Left ventricle myocardium inferior (tissue), 1 donor: Measurements from ENCODE around the gene CAMK2A. TPM values are rescaled to one million over a fixed set of nuclear protein-coding genes. Genes with fewer than 3 reads are reported as not detected.

Experiments used
- DNase-seq: peaks from one replicate; pipeline ENCODE4 v3.0.0-alpha.2; 2020
- H3K27ac ChIP-seq: fragments of 200-600 bp; replicated peaks from 2 replicates; pipeline ENCODE4 v1.8.0; 2021
- H3K27me3 ChIP-seq: fragments of 200-600 bp; 2 replicates; pipeline ENCODE4 v1.8.0; 2021; ENCODE audit warnings: low read depth
- H3K36me3 ChIP-seq: fragments of 200-600 bp; 2 replicates; pipeline ENCODE4 v1.8.0; 2021
- H3K4me1 ChIP-seq: fragments of 200-600 bp; 2 replicates; pipeline ENCODE4 v1.8.0; 2021
- H3K4me3 ChIP-seq: fragments of 200-600 bp; 2 replicates; pipeline ENCODE4 v1.8.0; 2021; ENCODE audit warnings: mild to moderate bottlenecking, moderate library complexity
- H3K9me3 ChIP-seq: fragments of 200-600 bp; replicated peaks from 2 replicates; pipeline ENCODE4 v1.8.0; 2021
- intact Hi-C: fragments of 100-400 bp; cut with micrococcal nuclease; formaldehyde crosslinking; loops from one replicate; pipeline ENCODE4 v1.11.0; 2022
- total RNA-seq: library from RNA; stranded (reverse); fragmentation: NEBNext Ultra II Directional; extraction: Animal tissue kit (Norgen Biotek cat#: 25700); gene quantifications from one replicate; pipeline ENCODE4 v1.2.1, GENCODE V29; 2021
- TF ChIP-seq, protein P1 (sequence below): fragments of 200-600 bp; IDR thresholded peaks from 2 replicates; pipeline ENCODE4 v1.8.0; 2021; ENCODE audit warnings: antibody characterized with exemption, mild to moderate bottlenecking, borderline replicate concordance
- donor health status: DM: no; HTN: yes; CAD: no; lungs with severe emphysema.

CAMK2A gene
- total RNA-seq, 1 donor from 2014 or later, result 19.4 TPM

DNA sequence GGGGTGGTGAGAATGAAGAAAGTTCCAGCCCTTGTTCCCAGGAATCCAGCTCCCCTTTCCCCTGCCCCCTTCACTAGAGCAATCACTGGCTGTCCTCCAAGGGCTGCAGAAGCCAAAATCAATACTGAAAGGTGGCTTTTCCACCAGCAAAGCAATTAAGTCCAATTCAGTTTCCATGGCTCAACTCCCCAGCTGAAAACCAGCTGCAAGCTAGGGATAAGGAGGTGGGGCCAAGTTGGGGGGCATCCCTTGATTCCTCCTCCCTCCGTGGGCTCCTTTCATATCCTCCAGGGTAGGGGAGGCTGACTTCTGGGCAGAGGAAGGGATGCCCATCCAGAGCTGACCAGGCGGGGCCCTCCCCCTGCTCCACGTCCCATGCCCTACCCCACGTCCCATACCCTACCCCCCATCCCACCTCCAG, 22.7 kb downstream of the CAMK2A start:
- DNase-seq, result no peak
- Histone ChIP-seq H3K27ac (no peak overlapping the region), H3K4me1 (peaks cover 10% of the 10 kb centered on the region), H3K9me3 (no peaks in the 10 kb centered on the region), H3K36me3 (no peaks in the 10 kb centered on the region), H3K27me3 (no peaks in the 10 kb centered on the region), H3K4me3 (no peak overlapping the region)
- intact Hi-C loops, result no loop called here
- TF ChIP-seq, protein P1, sequence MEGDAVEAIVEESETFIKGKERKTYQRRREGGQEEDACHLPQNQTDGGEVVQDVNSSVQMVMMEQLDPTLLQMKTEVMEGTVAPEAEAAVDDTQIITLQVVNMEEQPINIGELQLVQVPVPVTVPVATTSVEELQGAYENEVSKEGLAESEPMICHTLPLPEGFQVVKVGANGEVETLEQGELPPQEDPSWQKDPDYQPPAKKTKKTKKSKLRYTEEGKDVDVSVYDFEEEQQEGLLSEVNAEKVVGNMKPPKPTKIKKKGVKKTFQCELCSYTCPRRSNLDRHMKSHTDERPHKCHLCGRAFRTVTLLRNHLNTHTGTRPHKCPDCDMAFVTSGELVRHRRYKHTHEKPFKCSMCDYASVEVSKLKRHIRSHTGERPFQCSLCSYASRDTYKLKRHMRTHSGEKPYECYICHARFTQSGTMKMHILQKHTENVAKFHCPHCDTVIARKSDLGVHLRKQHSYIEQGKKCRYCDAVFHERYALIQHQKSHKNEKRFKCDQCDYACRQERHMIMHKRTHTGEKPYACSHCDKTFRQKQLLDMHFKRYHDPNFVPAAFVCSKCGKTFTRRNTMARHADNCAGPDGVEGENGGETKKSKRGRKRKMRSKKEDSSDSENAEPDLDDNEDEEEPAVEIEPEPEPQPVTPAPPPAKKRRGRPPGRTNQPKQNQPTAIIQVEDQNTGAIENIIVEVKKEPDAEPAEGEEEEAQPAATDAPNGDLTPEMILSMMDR, result no peak

DNA sequence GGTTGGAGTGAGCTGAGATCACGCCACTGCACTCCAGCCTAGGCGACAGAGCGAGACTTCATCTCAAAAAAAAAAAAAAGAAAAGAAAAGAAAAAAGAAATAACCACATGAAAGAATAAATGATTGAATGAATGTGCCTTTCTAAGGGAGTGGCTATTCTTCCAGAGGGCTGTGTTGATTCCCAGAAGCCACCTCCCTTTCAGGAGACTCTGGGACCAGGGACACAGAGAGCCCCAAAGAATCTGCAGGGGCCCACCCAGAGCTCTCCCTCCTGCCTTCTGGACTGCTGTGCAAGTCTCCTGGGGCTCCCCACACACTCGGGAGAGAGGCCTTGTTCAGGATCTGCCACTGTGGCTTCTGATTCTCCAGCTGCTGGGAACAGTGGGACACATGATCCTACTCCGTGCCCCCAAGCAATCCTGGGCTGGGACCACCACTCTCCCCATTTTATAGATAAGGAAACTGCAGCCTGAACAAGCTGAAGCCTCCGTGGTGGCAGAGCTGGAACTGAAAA, 23.6 kb downstream of the CAMK2A start:
- no peak for DNase-seq
- Histone ChIP-seq H3K4me3 (no peak overlapping the region), H3K27ac (no peak overlapping the region), H3K27me3 (no peaks in the 10 kb centered on the region), H3K9me3 (no peaks in the 10 kb centered on the region), H3K36me3 (no peaks in the 10 kb centered on the region), H3K4me1 (peaks cover 10% of the 10 kb centered on the region)
- TF ChIP-seq, protein P1, result no peak
- intact Hi-C loops, result no loop called here

DNA sequence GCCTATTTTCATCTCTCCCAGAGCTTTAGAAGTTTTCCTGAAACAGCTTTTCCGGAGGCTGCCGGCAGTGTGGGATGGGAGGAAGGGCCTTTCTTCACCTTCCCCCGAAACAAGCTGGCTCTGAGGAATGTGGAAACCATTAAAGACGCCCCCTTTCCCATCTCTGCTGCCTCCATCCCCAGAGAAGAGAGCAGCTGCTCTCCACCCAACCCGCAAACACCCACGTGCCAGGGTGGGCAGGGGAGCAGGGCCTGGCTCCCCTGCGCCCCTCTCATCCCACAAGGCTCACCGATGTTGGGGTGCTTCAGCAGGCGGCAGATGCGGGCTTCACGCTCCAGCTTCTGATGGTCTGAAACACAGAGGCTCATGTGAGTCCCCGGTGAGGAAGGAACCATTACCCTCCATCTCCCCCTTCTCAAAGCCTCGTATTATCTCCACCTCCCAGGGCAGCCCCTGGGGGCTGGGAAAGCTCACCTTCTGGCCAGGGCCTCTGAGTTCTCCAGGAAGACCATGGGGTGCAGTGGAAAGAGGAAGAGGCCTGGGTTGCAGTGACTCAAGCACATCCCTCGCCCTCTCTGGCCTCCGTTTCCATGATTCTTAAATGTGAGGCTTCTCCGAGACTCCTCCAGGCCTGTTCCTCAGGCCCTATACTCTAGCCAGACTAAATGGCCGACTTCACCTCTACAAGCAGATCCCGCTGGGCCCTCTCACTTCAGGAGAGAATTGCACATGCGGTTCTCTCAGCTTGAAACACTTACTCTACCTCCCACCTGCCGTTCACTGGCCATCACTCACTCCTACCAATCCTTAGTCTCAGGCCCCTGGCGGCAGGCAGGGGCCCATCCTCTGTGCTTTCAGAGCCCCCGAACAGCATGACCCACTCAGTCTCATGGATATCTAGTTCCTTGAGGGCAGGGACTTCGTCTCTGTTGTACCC, 24.6 kb downstream of the CAMK2A start:
- no peak for DNase-seq
- TF ChIP-seq, protein P1, result no peak
- no peaks in the 10 kb centered on the region for H3K27me3 ChIP-seq
- H3K4me1 ChIP-seq, result peaks cover 10% of the 10 kb centered on the region
- no peak overlapping the region for H3K27ac ChIP-seq
- H3K9me3 ChIP-seq, result no peaks in the 10 kb centered on the region
- H3K36me3 ChIP-seq, result no peaks in the 10 kb centered on the region
- no peak overlapping the region for H3K4me3 ChIP-seq
- intact Hi-C loops, result no loop called here

DNA sequence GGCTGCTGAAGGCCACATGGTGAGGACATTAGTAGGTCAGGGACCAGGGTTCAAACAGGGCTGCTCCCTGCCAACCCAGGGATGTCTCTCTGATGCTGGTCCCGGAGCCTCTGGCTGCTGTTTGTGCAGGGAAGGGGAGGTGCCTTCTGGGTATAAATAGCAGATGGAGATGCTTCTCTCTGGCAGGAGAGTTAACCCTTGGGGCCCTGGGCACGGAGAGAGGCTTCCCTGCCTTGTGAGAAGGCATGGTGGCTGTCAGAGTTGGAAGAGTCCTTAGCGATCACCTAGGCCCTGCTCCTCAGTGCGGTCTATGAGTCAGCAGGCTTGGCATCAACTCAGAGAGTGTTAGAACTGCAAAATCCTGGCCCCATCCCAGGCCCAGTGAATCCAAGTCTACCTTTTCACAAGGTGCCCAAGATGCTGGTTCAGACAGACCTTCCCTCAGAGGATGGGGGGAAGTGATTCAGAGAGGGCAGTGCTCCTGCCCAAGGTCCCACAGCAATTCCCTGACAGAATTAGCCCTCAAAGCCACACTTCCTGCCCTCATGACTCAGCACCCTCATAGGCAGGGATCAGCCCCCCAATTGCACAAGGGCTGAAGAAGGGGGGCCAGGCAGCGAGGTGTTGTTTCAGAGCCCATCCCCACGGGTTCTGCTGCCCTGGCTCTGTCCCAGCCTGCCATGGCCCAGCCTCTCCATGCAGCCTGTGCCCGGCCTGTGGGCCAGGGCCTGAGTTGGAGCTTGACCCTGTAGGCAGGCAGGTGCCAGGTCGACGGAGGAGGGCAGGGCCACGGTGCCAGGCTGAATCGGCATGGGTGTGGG, 25.6 kb downstream of the CAMK2A start:
- DNase-seq, result no peak
- Histone ChIP-seq H3K27ac (no peak overlapping the region), H3K4me1 (peaks cover 10% of the 10 kb centered on the region), H3K27me3 (no peaks in the 10 kb centered on the region), H3K4me3 (no peak overlapping the region), H3K9me3 (no peaks in the 10 kb centered on the region), H3K36me3 (no peaks in the 10 kb centered on the region)
- intact Hi-C loops, result no loop called here
- TF ChIP-seq, protein P1, result no peak

DNA sequence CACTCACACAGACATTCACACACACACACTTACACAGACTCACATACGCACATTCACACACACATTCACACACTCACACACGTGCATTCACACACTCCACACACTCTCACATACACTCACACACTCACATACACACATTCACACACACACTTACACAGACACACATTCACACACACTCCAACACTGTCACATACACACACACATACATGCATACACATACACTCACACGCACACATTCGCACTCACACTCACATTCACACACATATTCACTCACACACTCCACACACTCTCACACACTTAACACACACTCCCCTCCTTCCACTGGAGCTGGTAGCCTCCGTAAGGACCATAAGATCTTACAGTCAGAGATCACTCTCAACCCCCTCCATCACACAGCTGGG, 26.2 kb downstream of the CAMK2A start:
- Histone ChIP-seq H3K27ac (no peak overlapping the region), H3K9me3 (no peaks in the 10 kb centered on the region)

More for the DNA sequence above, 26.2 kb downstream of the CAMK2A start:
- intact Hi-C loops, result no loop called here
- H3K36me3 ChIP-seq, result no peaks in the 10 kb centered on the region
- H3K4me1 ChIP-seq, result peaks cover 10% of the 10 kb centered on the region
- TF ChIP-seq, protein P1, result no peak
- H3K27me3 ChIP-seq, result no peaks in the 10 kb centered on the region
- no peak for DNase-seq
- no peak overlapping the region for H3K4me3 ChIP-seq
